MG63 (cell line): Measurements from ENCODE around the gene LZTR1. TPM values are rescaled to one million over a fixed set of nuclear protein-coding genes. Genes with fewer than 3 reads are reported as not detected.
A peak's percentile ranks its signal among the peaks of the same experiment; 100 is the strongest.

Source experiments
- DNase-seq: peaks from one replicate; pipeline ENCODE4 v3.0.0-alpha.2; 2020
- H3K27me3 ChIP-seq: fragments of 250-450 bp; sonication (Bioruptor Pico); 2 replicates; pipeline ENCODE4 v1.5.1; 2020; ENCODE audit warnings: mild to moderate bottlenecking, moderate library complexity
- H3K36me3 ChIP-seq: fragments of 250-450 bp; sonication (Bioruptor Pico); 2 replicates; pipeline ENCODE4 v1.5.1; 2020; ENCODE audit warnings: mild to moderate bottlenecking, moderate library complexity
- H3K4me3 ChIP-seq: fragments of 250-450 bp; sonication (Bioruptor Pico); 2 replicates; pipeline ENCODE4 v1.5.1; 2020; ENCODE audit warnings: mild to moderate bottlenecking, moderate library complexity
- H3K9me3 ChIP-seq: fragments of 250-450 bp; sonication (Bioruptor Pico); 2 replicates; pipeline ENCODE4 v1.5.1; 2020; ENCODE audit warnings: mild to moderate bottlenecking, moderate library complexity
- total RNA-seq: library from RNA; depleted of rRNA; stranded (reverse); fragments of >200 nt; shearing (Covaris generic); gene quantifications from 2 replicates; pipeline ENCODE4 v1.2.3, GENCODE V29; 2014; ENCODE audit warnings: low replicate concordance

LZTR1 gene
- total RNA-seq, 1 experiment from 2014 or later = 25.3 TPM

DNA sequence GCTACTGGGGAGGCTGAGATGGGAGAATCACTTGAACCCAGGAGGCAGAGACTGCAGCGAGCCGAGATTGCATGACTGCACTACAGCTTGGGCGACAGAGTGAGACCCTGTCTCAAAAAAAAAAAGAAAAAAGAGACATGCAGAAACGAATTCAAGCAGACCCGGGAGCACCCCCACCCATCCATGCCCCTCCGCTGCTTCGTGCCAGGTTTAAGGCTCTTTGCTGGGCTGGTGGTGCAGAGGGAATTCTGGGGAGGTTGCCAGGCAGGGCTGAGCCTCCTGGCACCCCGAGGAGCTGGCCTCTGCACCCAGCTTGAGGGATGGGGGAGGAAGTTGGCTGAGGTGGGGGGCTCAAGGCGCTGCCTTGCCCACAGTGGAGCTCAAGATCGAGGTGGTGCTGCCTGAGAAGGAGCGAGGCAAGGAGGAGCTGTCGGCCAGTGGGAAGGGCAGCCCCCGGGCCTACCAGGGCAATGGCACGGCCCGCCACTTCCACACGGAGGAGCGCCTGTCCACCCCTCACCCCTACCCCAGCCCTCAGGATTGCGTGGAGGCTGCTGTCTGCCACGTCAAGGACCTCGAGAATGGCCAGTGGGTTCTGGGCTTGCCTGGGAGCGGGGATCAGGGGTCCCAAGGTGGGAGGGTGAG is 9.0 kb upstream of the LZTR1 start:
- H3K27me3 ChIP-seq = no peaks in the 10 kb centered on the region
- no peak for DNase-seq
- no peaks in the 10 kb centered on the region for H3K36me3 ChIP-seq
- H3K9me3 ChIP-seq = no peaks in the 10 kb centered on the region
- no peak overlapping the region for H3K4me3 ChIP-seq

DNA sequence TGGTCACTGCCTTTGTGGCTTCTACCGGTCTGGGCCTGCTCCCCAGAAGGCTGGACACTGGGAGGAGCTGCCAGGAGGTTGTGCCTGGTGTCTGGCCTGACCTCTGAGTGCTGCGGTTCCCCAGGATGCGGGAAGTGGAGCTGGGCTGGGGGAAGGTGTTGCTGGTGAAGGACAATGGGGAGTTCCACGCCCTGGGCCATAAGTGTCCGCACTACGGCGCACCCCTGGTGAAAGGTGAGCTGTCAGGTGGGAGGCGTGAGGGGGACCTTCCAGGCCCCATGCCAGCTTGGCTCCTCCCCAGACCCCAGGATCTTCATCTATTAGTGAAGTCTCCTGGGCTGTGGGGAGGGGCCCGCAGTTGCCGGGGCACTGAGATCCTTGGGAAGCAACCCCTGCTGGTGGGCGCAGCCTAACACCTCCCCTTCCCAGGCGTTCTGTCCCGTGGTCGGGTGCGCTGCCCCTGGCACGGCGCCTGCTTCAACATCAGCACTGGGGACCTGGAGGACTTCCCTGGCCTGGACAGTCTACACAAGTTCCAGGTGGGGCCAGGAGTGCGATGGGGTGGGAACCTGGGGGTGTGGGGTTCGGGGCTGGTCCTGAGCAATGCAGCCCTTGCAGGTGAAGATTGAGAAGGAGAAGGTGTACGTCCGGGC is 8.3 kb upstream of the LZTR1 start:
- H3K27me3 ChIP-seq = no peaks in the 10 kb centered on the region
- no peak overlapping the region for H3K4me3 ChIP-seq
- H3K9me3 ChIP-seq = peaks cover 6% of the 10 kb centered on the region; the same call in 1 of the 2 replicates
- DNase-seq = no peak
- no peaks in the 10 kb centered on the region for H3K36me3 ChIP-seq

DNA sequence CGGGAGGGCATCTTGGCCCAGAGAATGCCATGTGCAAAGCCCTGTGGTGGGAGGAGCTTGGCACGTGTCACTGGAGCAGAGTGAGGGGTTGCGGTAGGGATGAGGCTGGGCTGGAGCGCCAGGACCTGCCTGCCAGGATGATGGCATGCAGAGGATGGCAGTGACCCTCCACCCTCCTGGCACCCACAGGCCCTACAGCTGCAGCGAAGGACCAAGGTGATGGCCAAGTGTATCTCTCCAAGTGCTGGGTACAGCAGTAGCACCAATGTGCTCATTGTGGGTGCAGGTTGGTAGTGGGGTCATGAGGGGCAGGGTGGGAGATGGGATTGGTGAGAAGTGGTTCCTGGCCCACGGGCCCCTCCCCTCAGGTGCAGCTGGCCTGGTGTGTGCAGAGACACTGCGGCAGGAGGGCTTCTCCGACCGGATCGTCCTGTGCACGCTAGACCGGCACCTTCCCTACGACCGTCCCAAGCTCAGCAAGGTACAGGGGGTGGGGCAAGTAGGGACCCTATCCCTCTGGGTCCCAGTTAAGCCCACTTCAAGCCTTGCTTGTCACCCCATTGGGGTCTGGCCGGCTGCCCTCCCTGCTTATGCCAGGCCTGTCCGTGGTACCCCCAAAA is 7.7 kb upstream of the LZTR1 start:
- peaks cover 8% of the 10 kb centered on the region; the same call in 1 of the 2 replicates for H3K9me3 ChIP-seq
- H3K27me3 ChIP-seq = no peaks in the 10 kb centered on the region
- H3K4me3 ChIP-seq = no peak overlapping the region
- no peaks in the 10 kb centered on the region for H3K36me3 ChIP-seq
- DNase-seq = no peak

DNA sequence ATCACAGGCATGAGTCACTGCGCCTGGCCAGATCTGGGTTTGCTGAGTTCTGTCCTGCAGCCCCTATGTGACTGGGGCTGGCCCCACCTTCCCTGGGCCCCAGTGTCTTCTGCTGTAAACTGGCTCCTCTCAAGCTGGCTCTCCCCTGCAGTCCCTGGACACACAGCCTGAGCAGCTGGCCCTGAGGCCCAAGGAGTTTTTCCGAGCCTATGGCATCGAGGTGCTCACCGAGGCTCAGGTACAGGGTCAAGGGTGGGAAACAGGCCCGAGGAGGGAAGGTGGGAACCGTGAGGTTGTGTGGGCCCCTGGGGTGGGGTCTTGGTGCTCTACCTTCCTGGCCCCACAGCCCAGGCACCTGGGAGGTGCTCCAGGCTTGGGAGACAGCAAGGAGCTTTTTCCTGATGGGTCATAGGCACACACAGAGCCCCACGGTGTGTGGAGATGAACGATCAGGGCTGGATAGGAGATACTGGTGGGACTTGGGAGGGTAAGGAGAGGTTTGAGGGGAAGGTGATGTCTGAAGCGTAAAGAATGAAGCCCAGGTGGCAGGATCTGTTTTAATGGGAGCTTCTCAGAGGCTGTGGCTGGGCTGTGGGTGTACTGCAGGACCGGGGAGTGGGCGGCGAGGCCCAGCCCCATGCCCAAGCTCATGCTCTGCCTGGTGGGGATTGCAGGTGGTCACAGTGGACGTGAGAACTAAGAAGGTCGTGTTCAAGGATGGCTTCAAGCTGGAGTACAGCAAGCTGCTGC is 6.4 kb upstream of the LZTR1 start:
- H3K27me3 ChIP-seq = no peaks in the 10 kb centered on the region
- DNase-seq = no peak
- H3K36me3 ChIP-seq = no peaks in the 10 kb centered on the region
- no peak overlapping the region for H3K4me3 ChIP-seq
- peaks cover 8% of the 10 kb centered on the region; the same call in 1 of the 2 replicates for H3K9me3 ChIP-seq

DNA sequence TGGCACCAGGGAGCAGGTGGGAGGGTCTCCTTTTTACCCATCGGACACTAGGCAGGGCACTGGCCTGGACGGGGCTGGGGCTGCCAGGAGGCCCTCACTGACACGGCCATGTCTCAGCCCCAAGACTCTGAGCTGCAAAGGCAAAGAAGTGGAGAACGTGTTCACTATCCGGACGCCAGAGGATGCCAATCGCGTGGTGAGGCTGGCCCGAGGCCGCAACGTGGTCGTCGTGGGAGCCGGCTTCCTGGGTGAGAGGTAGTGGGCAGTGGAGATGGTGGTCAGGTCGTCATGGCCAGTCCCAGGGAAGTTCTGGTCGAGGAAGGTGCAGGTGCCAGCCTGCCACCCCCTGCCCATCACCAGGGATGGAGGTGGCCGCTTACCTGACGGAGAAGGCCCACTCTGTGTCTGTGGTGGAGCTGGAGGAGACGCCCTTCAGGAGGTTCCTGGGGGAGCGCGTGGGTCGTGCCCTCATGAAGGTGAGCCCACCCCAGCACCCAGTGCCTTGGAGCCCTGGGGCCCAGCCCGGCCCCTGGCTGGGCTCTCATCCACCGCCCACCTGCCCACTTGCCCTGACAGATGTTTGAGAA is 5.7 kb upstream of the LZTR1 start:
- Histone ChIP-seq H3K9me3 (peaks cover 8% of the 10 kb centered on the region; the same call in 1 of the 2 replicates), H3K27me3 (no peaks in the 10 kb centered on the region), H3K4me3 (no peak overlapping the region), H3K36me3 (no peaks in the 10 kb centered on the region)
- DNase-seq = no peak

DNA sequence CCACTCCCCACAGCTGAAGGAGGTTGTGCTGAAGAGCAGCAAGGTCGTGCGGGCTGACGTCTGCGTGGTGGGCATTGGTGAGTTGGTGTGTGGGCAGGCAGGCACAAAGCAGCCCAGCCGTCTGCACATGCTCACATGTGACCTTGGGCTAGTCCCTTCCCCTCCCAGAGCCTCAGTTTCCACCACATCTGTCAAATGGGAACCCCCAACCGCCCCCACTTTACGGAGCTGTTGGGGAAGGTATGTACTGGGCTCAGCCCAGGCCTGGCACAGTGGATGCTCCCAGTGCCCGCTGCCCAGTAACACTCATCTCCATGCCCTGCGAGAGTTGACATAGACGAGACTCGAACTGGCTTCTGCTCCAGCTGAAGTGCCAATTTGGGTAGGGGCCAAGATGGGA is 5.1 kb upstream of the LZTR1 start:
- Histone ChIP-seq H3K27me3 (no peaks in the 10 kb centered on the region), H3K4me3 (no peak overlapping the region), H3K9me3 (peaks cover 8% of the 10 kb centered on the region; the same call in 1 of the 2 replicates), H3K36me3 (no peaks in the 10 kb centered on the region)
- no peak for DNase-seq

DNA sequence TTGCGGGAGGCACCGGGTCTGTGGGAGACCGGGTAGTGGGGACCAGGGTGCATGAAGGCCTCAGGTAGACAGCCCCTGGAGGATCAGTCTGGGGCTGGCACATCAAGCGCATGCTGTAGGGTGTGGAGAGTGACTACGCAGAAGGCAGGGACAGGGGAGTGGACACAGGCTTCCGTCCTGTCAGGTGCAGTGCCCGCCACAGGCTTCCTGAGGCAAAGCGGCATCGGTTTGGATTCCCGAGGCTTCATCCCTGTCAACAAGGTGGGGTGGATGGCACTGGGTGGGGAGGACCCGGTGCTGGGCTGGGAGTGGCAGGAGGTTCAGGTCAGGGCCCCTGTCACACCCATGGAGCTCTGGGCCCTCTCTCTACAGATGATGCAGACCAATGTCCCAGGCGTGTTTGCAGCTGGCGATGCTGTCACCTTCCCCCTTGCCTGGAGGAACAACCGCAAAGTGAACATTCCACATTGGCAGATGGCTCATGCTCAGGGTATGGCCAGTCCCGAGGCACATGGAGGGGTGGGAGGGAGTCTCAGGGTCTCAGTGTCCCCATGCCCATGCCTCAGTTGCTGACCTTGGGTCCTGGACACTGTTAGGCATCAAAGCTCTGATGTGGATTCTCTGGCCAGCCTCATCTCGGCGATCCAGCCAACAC is 4.5 kb upstream of the LZTR1 start:
- Histone ChIP-seq H3K9me3 (peaks cover 8% of the 10 kb centered on the region; the same call in 1 of the 2 replicates), H3K27me3 (no peaks in the 10 kb centered on the region), H3K4me3 (no peak overlapping the region), H3K36me3 (no peaks in the 10 kb centered on the region)
- no peak for DNase-seq

DNA sequence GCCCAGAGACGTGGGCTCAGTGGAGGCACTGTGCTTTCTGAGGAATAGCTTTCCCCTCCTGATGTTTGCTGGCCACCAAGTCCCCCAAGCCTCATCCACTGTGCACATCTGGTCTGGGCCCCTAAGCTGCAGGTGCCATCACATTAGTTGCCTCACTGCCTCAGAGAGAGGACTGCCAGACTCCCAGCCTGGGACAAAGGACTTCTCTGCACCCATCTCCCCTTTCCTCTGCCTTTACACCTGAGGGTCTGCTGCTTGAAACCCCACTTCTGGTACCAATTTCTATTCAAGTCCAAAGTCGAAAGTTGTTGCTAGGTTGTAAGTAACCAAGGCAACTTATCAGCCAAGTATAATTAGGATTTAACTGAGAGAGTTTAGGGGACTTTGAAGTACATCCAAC is 3.7 kb upstream of the LZTR1 start:
- H3K36me3 ChIP-seq = no peaks in the 10 kb centered on the region
- no peak overlapping the region for H3K4me3 ChIP-seq
- DNase-seq = no peak
- H3K9me3 ChIP-seq = peaks cover 8% of the 10 kb centered on the region; the same call in 1 of the 2 replicates
- no peaks in the 10 kb centered on the region for H3K27me3 ChIP-seq

DNA sequence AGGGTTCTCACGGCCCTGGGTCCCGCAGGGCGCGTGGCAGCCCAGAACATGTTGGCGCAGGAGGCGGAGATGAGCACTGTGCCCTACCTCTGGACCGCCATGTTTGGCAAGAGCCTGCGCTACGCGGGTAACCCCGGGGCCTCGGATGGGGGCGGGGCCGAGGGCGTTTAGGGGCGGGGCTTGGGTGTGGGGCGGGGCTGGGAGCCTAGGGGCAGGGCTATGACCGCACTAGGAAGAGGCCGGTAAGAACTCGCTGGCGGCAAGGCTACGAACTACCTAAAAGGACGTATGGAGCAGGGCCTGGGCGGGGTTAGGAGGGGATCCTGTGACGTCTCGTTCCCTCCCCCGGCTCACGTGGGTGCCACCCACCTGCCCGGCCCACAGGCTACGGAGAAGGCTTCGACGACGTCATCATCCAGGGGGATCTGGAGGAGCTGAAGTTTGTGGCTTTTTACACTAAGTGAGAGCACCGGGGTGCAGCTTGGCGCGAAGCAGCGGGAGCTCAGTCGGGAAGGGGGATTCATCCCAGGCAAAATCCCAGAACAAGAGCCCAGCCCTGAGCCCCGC is 2.8 kb upstream of the LZTR1 start:
- H3K27me3 ChIP-seq = no peaks in the 10 kb centered on the region
- peaks cover 8% of the 10 kb centered on the region; the same call in 1 of the 2 replicates for H3K9me3 ChIP-seq
- DNase-seq = no peak
- H3K4me3 ChIP-seq = no peak overlapping the region
- H3K36me3 ChIP-seq = 0 out of 2 replicates have a peak, but pooled peaks cover 5% of the 10 kb centered on the region

DNA sequence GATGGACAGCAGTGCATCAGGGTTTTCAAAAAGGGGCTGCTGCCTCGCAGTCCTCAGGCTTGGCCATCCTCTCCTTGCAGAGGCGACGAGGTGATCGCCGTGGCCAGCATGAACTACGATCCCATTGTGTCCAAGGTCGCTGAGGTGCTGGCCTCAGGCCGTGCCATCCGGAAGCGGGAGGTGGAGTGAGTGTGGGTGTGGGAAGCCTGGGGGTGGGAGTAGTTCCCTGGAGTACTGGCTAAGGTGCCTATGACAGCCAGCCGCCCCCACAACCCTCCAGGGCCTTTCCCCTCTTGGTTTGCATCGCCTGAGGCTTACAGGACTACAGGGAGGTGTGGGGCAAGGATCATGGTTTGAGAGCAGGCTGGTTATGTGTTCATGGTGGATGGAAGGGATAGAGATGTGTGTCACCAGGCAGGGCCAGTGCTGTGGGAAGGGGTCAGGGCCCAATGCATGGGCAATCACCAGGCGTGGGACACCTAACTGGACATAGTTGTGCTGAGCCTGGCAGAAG is 2.1 kb upstream of the LZTR1 start:
- DNase-seq = no peak
- H3K27me3 ChIP-seq = no peaks in the 10 kb centered on the region
- H3K4me3 ChIP-seq = no peak overlapping the region
- peaks cover 8% of the 10 kb centered on the region; the same call in 1 of the 2 replicates for H3K9me3 ChIP-seq
- 0 out of 2 replicates have a peak, but pooled peaks cover 5% of the 10 kb centered on the region for H3K36me3 ChIP-seq

DNA sequence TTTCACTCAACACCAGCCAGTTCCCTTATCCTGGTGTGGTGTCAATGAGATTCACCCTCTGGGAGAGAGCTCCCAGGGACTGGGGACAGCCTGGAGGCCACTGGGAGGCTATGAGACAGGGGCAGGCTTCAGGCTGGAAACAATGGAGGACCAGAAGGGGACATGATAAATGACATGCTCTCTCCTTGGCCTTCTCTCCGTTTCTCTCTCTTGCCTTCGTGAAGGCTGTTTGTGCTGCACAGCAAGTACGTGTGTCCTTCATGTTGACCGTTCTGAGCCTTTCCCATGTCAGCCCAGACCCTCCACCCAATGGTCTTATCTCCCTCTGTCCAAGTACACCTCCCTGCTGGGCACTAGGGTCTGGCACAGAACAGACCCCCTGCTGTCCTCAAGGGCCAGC is 1.6 kb upstream of the LZTR1 start:
- Histone ChIP-seq H3K27me3 (no peaks in the 10 kb centered on the region), H3K4me3 (no peak overlapping the region), H3K36me3 (peaks cover 8% of the 10 kb centered on the region; the same call in 1 of the 2 replicates), H3K9me3 (peaks cover 8% of the 10 kb centered on the region; the same call in 1 of the 2 replicates)
- DNase-seq = no peak

DNA sequence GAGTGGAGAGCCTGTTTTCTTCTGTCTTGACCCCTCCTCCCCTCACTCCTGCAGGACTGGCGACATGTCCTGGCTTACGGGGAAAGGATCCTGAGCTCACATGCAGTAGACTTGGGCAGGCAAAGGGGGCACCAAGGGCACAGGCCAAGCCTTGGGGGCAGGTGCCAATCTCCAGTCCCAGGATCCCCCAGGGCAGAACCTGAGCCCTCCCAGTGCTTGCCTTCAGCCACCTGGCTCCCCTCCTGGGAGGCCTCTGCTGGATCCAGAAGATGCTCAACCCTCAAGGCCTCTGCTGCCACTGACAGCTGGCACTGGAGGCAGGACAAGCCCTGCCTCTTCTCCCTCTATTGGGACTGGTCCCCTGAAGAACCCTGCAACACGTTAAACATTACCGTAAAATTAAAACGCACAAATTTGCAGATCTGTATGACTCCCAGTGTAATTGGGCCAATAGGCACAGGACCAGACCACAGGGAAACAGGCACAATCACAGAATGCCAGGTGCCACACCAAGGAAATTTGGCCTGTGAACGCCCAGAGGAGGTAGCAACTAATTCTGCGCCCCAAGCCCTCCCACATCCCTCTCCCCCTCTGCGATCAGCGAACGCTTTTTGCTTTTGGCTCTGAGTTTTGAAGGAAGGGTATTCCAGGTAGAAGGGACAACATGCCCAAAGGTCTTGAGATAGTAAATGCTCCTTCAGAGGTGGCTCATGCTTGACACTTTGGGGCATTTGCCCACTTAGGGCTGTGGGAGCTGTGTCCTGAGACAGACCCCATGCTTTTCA is 967 bp upstream of the LZTR1 start:
- peaks cover 12% of the 10 kb centered on the region for H3K36me3 ChIP-seq
- peak overlapping the region; percentile 95 for H3K4me3 ChIP-seq
- DNase-seq = no peak
- H3K9me3 ChIP-seq = peaks cover 8% of the 10 kb centered on the region; the same call in 1 of the 2 replicates
- H3K27me3 ChIP-seq = no peaks in the 10 kb centered on the region

DNA sequence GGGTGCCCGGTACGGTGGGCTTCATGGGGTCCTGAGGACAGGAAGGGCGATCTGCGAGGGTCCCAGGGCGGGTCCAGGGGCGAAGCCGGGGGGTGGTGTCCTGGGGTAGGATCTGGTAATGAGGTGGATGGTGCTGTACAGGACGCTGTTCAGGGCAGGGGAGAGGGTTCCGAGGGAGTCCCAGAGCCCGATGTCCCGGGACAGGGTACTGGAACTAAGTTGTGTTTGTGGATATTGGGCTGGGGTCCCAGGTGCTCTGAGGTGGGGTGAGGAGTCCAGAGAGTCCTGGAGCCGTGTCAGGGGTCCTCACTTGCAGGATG is 426 bp downstream of the LZTR1 start:
- no peaks in the 10 kb centered on the region for H3K27me3 ChIP-seq
- peaks cover 8% of the 10 kb centered on the region; the same call in 1 of the 2 replicates for H3K9me3 ChIP-seq
- H3K4me3 ChIP-seq = peak overlapping the region; percentile 95
- peaks cover 12% of the 10 kb centered on the region for H3K36me3 ChIP-seq
- DNase-seq = no peak

DNA sequence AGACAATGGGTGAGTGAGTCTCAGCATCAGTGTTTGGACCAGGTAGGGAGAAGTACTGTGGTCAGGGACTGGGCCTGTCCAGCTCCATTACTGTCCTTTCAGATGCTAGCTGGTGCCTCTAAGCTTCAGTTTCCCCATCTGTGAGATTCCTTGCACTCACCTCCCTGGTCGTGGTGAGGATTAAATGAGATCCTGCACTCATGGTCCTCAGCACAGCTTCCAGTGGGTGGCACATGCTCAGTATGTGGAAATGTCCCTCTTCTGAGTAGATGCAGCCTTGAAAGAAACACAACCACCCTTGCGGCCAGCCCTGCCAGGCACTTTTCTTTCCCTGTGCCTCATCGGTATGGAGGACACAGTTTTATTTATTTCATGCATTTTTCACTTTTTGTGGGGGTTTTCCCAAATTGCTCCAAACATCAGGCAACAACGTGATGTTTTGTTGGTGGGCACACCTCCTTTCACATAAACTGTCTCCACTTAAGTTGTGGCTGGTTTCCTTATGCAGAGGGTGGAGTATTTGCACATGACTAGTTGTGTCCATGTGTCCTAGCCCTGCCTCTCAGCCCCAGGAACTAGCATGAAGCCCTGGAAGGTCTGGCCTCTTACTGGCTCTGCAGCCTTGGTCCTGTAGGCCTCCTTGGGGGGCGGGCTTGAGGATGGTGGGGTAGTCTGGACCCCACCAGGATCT is 1.1 kb downstream of the LZTR1 start:
- Histone ChIP-seq H3K9me3 (peaks cover 8% of the 10 kb centered on the region; the same call in 1 of the 2 replicates), H3K36me3 (peaks cover 12% of the 10 kb centered on the region), H3K27me3 (no peaks in the 10 kb centered on the region), H3K4me3 (peak overlapping the region; percentile 95)
- no peak for DNase-seq

DNA sequence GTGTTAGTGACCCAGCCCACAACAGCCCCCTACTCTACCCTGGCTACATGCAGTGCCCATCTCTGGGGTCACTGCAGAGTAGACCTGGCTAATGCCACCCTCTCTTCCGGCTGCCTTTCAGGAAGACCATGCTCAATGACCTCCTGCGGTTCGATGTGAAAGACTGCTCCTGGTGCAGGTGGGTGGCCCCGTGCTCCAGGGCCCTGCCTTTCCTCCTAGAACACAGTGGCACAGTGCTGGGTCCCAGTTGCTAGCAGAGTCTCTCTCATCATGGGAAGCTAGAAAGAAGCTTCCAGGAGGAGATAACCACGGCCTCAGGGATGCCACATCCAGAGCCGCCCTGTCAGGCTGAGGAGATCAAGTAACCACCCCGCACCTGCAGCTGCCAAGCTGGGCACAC is 3.6 kb downstream of the LZTR1 start:
- Histone ChIP-seq H3K9me3 (no peaks in the 10 kb centered on the region), H3K4me3 (no peak overlapping the region)
- no peak for DNase-seq

More for the DNA sequence above, 3.6 kb downstream of the LZTR1 start:
- Histone ChIP-seq H3K36me3 (peaks cover 12% of the 10 kb centered on the region), H3K27me3 (no peaks in the 10 kb centered on the region)
